ENCODE measurements around the gene ZNF200.
A peak's percentile ranks its signal among the peaks of the same experiment; 100 is the strongest.
"Not testable (repeated sequence)": the region's sequence is repeated elsewhere in the genome, so short reads cannot be mapped to it uniquely, and the experiment has no call there.

The ZNF200 gene, protein sequence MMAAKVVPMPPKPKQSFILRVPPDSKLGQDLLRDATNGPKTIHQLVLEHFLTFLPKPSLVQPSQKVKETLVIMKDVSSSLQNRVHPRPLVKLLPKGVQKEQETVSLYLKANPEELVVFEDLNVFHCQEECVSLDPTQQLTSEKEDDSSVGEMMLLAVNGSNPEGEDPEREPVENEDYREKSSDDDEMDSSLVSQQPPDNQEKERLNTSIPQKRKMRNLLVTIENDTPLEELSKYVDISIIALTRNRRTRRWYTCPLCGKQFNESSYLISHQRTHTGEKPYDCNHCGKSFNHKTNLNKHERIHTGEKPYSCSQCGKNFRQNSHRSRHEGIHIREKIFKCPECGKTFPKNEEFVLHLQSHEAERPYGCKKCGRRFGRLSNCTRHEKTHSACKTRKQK

DNA sequence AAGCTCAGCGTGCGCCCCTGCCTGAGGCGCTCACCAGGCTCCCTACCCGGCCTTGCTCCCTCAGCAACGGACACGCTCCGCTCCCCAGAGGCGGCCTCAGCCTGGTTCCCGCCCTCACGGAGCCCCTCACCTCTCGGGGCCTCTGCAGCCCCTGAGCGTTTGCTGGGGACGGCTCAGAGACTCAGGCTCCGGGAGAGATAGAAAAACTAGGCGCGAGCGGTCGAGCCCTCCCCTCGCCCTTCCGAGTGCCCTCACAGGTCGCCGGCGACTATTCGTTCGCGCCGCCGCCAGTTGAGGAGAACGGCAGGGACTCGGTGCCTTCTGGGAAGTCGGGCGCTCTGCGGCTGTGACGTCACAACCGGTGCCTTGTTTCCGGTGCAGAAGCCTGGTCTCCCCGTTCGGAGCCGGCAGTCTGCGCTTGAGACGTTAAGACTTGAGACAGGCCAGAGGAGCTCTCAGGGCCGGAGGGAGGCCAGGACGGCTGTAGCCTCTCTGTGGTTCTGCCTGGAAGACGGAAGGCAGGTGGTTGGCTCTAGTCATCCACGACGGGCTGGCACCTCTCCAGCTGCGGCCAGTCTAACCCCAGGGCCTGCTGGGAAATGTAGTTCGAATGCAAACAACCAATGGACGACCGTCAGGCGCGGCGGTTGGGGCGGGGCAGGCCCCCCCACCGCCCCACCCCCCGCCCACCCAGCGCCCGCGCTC is at the start of gene ZNF200:
TSS of gene ZNF200 (minus strand) at position 302 of the 705 bp plus-strand sequence. CDS start 1,403 bp downstream, outside the sequence.
- peak; percentile 95 to 97 for DNase-seq

DNA sequence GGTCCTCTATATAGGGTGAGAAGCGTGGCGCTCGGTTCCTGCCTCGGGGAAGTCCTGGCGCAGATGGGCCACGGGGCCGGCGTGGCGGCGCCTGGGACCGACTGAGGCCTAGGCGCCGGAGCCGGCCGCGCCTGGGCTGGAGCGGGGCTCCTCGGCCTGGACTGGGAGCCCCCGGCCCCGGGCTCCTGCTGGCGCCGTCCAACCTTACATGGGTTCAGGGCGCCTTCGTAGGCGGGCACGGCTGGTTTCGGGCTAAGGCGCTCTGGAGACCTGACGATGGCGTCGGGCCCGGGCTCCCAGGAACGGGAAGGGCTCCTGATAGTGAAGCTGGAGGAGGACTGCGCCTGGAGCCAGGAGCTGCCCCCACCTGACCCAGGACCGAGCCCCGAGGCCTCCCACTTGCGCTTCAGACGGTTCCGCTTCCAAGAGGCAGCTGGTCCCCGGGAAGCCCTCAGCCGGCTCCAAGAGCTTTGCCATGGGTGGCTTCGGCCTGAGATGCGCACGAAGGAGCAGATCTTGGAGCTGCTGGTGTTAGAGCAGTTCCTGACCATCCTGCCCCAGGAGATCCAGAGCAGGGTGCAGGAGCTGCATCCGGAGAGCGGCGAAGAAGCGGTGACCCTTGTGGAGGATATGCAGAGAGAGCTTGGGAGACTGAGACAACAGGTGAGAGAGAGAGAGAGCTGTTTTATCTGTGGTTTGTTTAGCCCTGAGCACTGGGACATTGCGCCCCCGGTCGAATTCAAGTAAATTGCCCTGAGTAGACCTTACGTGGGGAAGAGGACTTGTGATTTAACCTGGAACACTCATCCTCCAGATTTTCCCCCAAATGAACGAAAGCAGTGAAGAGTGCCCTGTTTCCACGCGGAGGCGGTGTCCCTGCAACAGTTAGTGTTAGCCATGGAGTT is 48.8 kb upstream of the ZNF200 start:
- DNase-seq = no peak

- DNase-seq = peak; percentile 97 to 98
These were observed 48.0 kb upstream of the ZNF200 start, which contains the start of gene ZNF263 for GRCh38 chr16:3282730-3283542. ZNF263 (plus strand) TSS chr16:3283491; CDS start chr16:3283819, 328 bp downstream.

GRCh38 chr16:3282103-3282729 is 47.3 kb upstream of the ZNF200 start:
- DNase-seq = peak in 1 of 2 experiments; percentile 90

DNA sequence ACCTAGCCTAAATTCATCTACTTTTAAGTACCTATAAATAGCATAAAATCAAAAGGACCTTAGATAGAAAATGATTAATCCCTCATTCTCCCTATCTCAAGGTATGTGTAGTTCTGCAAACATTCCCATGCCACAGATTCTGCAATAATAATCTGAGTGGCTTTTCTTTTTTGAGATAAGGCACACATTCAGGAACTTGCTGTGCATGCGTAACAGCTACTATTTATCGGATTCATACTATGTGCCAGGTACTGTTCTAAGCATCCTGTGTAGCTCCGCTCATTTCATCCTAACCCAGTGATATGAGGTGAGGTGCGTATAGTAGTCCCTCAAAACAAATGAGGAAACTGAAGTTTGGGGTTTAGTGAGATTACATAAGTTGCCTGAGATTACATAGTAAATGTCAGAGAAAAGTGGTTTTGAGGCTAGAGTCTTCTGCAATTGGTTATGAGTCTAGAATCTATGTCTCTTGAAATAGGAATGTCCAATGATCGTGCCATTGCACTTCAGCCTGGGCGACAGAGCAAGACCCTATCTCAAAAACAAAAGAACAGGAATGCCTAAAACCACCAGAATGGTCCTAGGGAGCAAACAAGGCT is 46.4 kb upstream of the ZNF200 start:
- DNase-seq = no peak

- DNase-seq = no peak
These were observed 41.7 kb upstream of the ZNF200 start for GRCh38 chr16:3276679-3277078.

DNA sequence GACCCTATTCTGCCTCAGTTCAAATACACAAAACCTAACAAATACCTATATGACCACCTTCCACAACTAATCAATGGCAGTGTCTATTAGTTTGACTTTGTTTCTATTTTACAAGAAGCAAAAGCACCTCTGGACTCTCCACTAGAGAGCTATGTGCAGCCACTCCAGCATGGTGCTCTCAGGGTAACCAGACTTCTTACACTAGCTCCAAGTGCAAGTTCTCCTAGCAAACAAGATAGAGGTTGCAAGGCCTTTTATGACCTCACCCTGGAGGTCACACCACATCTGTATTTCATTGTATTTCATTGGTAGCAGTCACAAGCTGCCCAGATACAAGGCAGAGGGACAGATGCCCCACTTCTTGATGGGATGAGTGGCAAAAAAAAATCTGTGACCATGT is 40.0 kb upstream of the ZNF200 start:
- DNase-seq = no peak

- no peak for DNase-seq
These were observed 39.5 kb upstream of the ZNF200 start for GRCh38 chr16:3274490-3274889.

DNA sequence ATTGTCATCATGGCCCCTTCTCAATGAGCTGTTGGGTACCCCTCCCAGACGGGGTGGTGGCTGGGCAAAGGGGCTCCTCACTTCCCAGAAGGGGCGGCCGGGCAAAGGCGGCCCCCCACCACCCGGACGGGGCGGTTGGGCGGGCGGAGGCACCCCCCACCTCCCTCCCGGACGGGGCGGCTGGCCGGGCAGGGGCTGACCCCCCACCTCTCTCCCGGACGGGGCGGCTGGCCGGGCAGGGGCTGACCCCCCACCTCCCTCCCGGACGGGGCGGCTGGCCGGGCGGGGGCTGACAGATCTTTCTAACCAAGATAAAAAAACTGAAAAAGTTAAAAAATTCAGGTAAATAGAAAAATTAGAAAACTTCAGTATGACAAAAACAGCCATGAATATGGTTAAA is 36.3 kb upstream of the ZNF200 start:
- not testable (repeated sequence) for DNase-seq

GRCh38 chr16:3270718-3271117 is 35.8 kb upstream of the ZNF200 start:
- DNase-seq = not testable (repeated sequence)

DNA sequence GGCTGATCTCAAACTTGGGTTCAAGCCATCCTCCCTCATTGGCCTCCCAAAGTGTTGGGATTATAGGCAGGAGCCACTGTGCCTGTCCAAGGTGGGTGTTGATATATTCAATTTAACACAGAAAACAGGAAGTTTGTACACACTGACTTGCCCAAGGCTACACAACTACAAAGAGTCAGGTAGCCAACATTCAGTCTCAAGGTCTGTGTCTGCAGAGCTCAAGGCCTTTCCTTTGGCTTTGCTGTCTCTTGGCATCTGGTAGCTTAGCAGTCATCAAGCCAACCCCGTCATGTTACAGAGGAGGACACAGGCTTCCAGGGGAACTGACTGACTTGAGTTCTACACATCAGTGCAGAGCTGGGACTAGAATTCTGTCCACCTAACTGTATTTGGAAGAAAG is 33.3 kb upstream of the ZNF200 start:
- no peak for DNase-seq

DNA sequence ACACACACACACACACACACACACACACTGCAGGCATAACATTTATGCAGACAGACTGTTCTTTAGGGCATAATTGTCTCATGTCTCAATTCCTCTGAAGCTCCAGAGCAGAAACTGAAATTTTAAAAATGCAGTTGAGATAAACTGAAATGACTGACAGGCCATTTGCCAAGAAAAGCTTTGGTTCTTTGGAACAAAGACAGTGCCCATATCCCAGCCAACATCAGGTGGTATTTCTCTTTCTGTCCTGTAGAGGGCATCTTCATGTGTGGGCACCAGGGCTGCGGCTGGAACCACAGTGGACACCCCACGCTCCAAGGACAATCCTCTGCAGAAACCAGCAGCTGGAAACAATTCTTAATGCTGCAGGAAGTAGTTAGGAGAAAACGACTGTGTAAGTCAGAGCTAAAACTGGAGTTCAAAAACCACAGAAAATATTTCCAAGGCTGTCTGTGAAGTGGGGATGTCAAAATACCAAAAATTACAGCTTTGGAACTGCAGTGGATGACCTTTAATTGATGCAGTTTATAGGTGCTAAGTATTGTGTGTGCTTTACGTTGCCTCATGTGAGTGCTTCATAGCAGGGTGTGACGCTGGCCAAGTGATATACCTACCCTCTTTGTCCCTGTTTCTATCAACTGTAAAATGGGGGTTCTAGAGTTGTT is 32.0 kb upstream of the ZNF200 start:
- peak; percentile 16 to 19 for DNase-seq

DNA sequence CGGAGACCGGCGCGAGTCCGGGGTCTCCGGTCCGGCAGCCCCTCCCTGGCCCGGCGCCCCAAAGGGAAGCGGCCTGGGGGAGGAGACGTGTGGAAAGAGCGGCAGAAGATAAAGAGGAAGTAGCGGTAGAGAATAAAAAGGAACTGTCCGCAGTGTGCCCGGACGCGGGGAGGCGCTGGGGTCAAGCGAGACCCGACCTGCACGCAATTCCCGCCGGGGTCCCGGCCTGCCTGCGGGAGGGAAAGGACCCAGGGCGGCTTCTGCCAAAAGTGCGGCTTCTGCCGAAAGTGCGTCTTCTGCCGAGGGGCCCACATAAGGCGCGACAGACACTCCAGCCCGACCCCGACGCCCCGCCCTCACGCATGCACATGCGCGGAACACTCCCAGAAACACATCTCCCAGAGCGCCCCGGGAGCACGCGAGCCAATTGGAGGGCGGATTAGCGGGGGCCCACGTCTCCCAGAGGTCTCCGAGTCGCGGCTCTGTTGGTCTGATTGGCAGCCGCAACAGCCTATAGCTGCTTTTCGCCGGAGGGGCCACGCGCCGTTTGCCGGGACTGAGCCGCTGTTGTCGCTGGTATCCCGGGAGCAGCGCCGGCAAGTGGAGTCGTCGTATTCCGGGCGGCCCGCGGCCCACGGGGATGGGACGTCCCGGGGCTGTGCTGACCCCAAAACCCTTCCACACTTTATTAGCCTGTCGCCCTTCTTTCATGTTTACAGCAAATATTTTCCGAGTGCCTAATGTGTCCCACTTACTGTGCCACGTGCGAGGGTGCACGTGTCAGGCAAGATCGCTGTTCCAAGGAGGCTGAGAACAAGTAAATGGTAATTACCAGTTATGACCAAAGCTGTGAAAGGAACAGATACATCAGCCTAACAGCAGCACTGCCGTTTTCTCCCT is 29.4 kb upstream of the ZNF200 start:
- peak; percentile 93 to 98 for DNase-seq

DNA sequence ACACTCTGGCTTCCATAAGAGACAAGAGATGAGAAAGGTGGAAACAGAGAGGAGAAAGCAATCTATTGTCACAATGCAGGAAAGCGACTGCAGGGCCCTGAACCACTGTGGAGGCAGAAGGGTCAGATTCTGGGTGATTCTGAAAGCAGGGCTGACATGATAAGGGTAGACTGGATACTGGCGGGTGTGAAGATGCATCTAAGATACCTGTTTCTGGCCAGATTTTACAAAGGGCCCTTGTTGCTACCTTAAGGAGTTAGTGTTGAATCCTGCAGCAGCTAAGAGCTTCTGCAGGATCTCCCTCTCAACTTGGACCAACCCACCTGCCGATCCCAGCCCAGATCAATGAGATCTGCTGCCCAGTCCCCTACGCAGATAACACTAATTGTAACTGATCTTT is 27.6 kb upstream of the ZNF200 start:
- DNase-seq = no peak

DNA sequence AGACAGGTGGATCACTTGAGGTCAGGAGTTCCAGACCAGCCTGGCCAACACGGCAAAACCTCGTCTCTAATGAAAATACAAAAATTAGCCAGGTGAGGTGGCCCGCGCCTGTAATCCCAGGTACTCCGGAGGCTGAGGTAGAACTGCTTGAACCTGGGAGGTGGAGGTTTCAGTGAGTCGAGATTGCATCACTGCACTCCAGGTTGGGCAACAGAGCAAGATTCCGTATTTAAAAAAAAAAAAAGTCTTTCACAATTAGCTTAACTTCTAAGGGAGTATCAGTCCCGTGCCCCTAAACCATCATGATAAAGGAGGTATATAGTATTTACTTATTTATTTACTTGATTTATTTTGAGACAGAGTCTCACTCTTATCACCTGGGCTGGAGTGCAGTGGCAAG is 24.9 kb upstream of the ZNF200 start:
- no peak for DNase-seq

DNA sequence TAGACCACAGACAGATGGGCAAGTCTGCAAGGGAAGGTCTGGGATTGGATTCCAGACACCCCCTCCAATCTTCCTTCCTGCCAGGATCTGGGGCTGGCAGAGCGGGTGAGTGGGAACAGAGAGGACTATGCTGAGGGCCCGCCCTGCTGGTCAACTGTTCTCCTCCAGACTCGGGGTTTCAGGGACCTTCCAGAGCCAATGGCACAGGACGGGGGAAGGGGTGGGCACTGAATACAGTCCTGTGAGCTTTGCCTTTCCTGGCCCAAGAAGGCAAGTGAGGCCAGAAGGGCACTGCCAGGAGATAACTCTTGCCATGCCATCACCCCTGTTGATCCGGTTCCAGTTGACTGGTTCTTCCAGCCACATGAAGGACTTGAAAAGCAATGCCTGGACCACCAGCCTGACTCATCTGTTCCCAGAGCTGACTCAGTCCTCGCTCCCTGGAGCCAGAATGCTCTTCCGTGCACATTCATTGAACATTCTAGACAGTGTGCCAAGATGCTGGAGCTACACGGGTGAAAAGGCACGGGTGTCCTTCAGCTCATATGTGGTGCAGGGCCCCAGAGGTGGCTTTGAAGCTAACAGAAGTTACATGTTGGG is 22.0 kb upstream of the ZNF200 start:
- no peak for DNase-seq

DNA sequence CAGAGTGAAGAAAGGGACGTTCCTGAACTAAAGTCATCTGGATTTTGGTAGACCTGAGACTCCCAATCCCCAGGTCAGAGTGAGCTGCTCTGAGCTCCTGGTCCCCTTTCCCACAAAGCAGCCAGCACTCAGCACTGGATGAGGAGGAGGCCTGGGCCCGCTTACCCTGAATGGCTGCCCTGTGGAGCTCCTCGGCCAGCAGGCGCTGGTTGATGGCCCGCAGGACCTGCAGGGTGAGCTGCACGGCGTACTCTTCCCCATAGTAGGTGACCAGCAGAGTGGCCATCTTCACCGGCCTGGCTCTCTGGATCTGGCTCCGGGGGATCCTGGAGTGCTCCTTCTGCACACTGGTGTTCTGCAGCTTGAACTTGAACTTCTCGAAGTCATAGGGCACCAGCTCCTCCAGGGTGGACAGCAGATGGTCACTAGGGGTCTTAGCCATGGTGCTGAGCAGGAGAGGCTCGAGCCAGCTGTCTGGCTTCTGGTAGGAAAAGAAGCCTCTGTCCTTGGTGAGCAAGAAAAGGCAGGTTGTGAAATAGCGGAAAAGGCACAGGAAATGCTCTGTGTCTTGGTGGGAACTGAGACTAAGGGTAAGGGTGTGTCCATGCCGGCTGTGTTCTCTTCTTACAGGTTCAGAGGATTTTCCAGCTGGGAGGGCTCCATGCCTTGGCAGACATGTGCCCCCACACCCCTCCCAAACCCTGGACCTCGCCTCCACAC is 21.3 kb upstream of the ZNF200 start, which contains the start of gene MEFV:
TSS of gene MEFV (minus strand) at position 488 of the 720 bp plus-strand sequence. CDS start at position 442, 46 bp downstream.
- DNase-seq = no peak

- DNase-seq = no peak
These were observed 19.4 kb upstream of the ZNF200 start for GRCh38 chr16:3254309-3254708.
